GM10266 (cell line): ENCODE results near the gene OGDH.
"Not testable (repeated sequence)": the region's sequence is repeated elsewhere in the genome, so short reads cannot be mapped to it uniquely, and the experiment has no call there.

Experiments
- DNase-seq: peaks from one replicate; pipeline ENCODE4 v3.0.0; 2012; ENCODE audit errors: extremely low spot score
- CTCF ChIP-seq: IDR thresholded peaks from 2 replicates; pipeline ENCODE4 v1.5.1; 2012; ENCODE audit warnings: mild to moderate bottlenecking, low read depth; ENCODE audit not compliant: control insufficient read depth, insufficient read depth; ENCODE audit errors: missing control alignments

The OGDH gene

GRCh38 chr7:44581879-44582603 lies 24.4 kb upstream of the OGDH start, which contains the start of gene TMED4:
Gene TMED4 (minus strand): TSS chr7:44582231. CDS start chr7:44582206, 25 bp downstream.
- no peak for TF ChIP-seq CTCF
- DNase-seq: peak; percentile 98

- DNase-seq: no peak
- TF ChIP-seq CTCF: no peak
Measured at GRCh38 chr7:44583146-44583865, 23.1 kb upstream of the OGDH start.

GRCh38 chr7:44587843-44588711 lies 18.4 kb upstream of the OGDH start:
- DNase-seq: no peak
- TF ChIP-seq CTCF: peak; percentile 53

- TF ChIP-seq CTCF: no peak
- no peak for DNase-seq
Measured at GRCh38 chr7:44590910-44591309, 15.5 kb upstream of the OGDH start.

- no peak for TF ChIP-seq CTCF
- no peak for DNase-seq
Measured at GRCh38 chr7:44595934-44596635, 10.3 kb upstream of the OGDH start.

- DNase-seq: not testable (repeated sequence)
Measured at GRCh38 chr7:44597181-44597580, 9.2 kb upstream of the OGDH start.

- no peak for TF ChIP-seq CTCF
- DNase-seq: no peak
Measured at GRCh38 chr7:44599222-44599621, 7.2 kb upstream of the OGDH start.
